PC-9 (cell line): ENCODE data around the gene DERL3. TPM values are rescaled to one million over a fixed set of nuclear protein-coding genes. Genes with fewer than 3 reads are reported as not detected.

Experiments used
- BruUV-seq: library from RNA; stranded (reverse); fragments of 400-500 nt; replicated peaks from 2 replicates; lab custom pipeline; 2021; lab: Mats Ljungman, UMichigan
- CTCF ChIA-PET: fragments of 300-600 bp; sonication (Branson Sonifier 250); formaldehyde crosslinking; loops from one replicate; lab custom pipeline; 2022; ENCODE audit warnings: antibody characterized with exemption; lab: Charles Lee
- POLR2A ChIA-PET: fragments of 300-600 bp; sonication (Branson Sonifier 250); formaldehyde crosslinking; loops from one replicate; lab custom pipeline; 2022; ENCODE audit warnings: antibody characterized with exemption; ENCODE audit not compliant: unreplicated experiment; lab: Charles Lee
- DNase-seq, 2 experiments: peaks; one replicate each; pipeline versions ENCODE4 v3.0.0 to v3.0.0-alpha.2; 2015 to 2022; ENCODE audit warnings: mixed read lengths in 1 of 2
- H2AFZ ChIP-seq: fragments of 200-600 bp; sonication (generic); 2 replicates; pipeline ENCODE4 v1.8.1; 2017; ENCODE audit warnings: antibody characterized with exemption
- H3F3A ChIP-seq: fragments of 200-600 bp; sonication (generic); 2 replicates; pipeline ENCODE4 v1.8.1; 2017; ENCODE audit warnings: antibody characterized with exemption, mild to moderate bottlenecking, low read depth; ENCODE audit not compliant: insufficient read depth
- H3K27ac ChIP-seq: fragments of 200-600 bp; sonication (generic); 2 replicates; pipeline ENCODE4 v1.6.1; 2016; ENCODE audit warnings: mixed run types
- H3K27me3 ChIP-seq: fragments of 200-600 bp; sonication (generic); 2 replicates; pipeline ENCODE4 v1.6.1; 2016; ENCODE audit warnings: low read depth, mixed run types; ENCODE audit not compliant: insufficient read depth
- H3K36me3 ChIP-seq: fragments of 200-600 bp; sonication (generic); 2 replicates; pipeline ENCODE4 v1.6.1; 2016; ENCODE audit warnings: low read depth, mixed run types
- H3K4me1 ChIP-seq: fragments of 200-600 bp; sonication (generic); replicated peaks from 2 replicates; pipeline ENCODE4 v1.6.1; 2016; ENCODE audit warnings: mixed run types; ENCODE audit not compliant: insufficient read depth
- H3K4me2 ChIP-seq: fragments of 200-600 bp; sonication (generic); 2 replicates; pipeline ENCODE4 v1.6.1; 2017; ENCODE audit warnings: mixed run types
- H3K4me3 ChIP-seq: fragments of 200-600 bp; sonication (generic); 2 replicates; pipeline ENCODE4 v1.6.1; 2016; ENCODE audit warnings: mixed run types
- H3K79me2 ChIP-seq: fragments of 200-600 bp; sonication (generic); 2 replicates; pipeline ENCODE4 v1.6.1; 2017; ENCODE audit warnings: low read depth, mixed run types
- H3K9me2 ChIP-seq: fragments of 200-600 bp; sonication (generic); 2 replicates; pipeline ENCODE4 v1.8.1; 2017; ENCODE audit warnings: mild to moderate bottlenecking; ENCODE audit not compliant: insufficient read depth
- H3K9me3 ChIP-seq: fragments of 200-600 bp; sonication (generic); 2 replicates; pipeline ENCODE4 v1.8.1; 2016; ENCODE audit warnings: low read depth; ENCODE audit not compliant: insufficient read depth
- H4K20me1 ChIP-seq: fragments of 200-600 bp; sonication (generic); 2 replicates; pipeline ENCODE4 v1.8.1; 2017; ENCODE audit not compliant: insufficient read depth
- EZH2 ChIP-seq: fragments of 200-600 bp; sonication (generic); IDR thresholded peaks from 2 replicates; pipeline ENCODE4 v1.8.0; 2017; ENCODE audit warnings: antibody characterized with exemption, low read depth
- intact Hi-C: fragments of 100-400 bp; cut with micrococcal nuclease; formaldehyde crosslinking; loops from one replicate; pipeline ENCODE4 v1.10.0; 2022; ENCODE audit not compliant: unreplicated experiment
- total RNA-seq: library from RNA; stranded (reverse); gene quantifications from 2 replicates; pipeline ENCODE4 v1.2.3, GENCODE V29; 2021
- TF ChIP-seq, protein P1 (sequence below): fragments of 200-600 bp; sonication (generic); conservative IDR thresholded peaks from 2 replicates; pipeline ENCODE4 v1.6.1; 2017; ENCODE audit warnings: mixed run types, antibody characterized with exemption, mild to moderate bottlenecking, moderate library complexity

Gene DERL3
- total RNA-seq, 1 experiment from 2014 or later: 0.41 TPM

DNA sequence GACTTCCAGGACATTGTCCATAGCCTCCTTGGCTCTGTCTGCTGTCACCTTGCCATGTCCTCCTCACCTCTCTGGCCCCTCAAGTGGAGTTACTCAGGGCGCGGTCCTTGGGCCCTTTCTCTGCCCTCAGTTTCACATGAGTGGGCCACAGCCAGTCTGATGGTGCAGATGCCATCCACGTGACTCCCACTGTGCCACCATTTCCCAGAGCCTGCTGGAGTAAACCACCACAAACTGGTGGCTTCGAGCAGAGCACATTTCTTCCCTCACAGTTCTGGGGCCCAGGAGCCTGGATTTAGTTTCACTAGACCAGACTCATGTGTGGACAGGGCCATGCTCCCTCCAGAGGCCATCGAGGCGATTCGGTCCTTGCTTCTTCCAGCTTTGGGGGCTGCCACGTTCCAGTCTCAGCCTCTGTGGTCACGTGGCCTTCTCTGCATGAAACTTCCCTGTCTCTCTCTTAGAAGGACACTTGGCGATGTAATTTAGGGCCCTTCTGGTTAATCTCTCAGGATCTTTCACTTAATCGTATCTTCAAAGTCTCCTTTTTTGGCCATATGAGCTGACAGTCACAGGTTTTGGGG lies 37.5 kb downstream of the DERL3 start:
- Histone ChIP-seq H3K9me2 (no peaks in the 10 kb centered on the region), H3K4me3 (no peak overlapping the region), H2AFZ (no peak overlapping the region), H3K4me1 (no peaks in the 10 kb centered on the region), H3K4me2 (no peak overlapping the region), H3K79me2 (no peaks in the 10 kb centered on the region), H3K9me3 (no peaks in the 10 kb centered on the region), H3F3A (no peaks in the 10 kb centered on the region), H4K20me1 (no peaks in the 10 kb centered on the region), H3K27ac (no peak overlapping the region), H3K27me3 (no peaks in the 10 kb centered on the region), H3K36me3 (0 out of 2 replicates have a peak, but pooled peaks cover 6% of the 10 kb centered on the region)
- DNase-seq: no peak
- CTCF ChIA-PET: no interaction called here
- BruUV-seq: no TSS peak
- POLR2A ChIA-PET: no interaction called here
- TF ChIP-seq, protein P1, sequence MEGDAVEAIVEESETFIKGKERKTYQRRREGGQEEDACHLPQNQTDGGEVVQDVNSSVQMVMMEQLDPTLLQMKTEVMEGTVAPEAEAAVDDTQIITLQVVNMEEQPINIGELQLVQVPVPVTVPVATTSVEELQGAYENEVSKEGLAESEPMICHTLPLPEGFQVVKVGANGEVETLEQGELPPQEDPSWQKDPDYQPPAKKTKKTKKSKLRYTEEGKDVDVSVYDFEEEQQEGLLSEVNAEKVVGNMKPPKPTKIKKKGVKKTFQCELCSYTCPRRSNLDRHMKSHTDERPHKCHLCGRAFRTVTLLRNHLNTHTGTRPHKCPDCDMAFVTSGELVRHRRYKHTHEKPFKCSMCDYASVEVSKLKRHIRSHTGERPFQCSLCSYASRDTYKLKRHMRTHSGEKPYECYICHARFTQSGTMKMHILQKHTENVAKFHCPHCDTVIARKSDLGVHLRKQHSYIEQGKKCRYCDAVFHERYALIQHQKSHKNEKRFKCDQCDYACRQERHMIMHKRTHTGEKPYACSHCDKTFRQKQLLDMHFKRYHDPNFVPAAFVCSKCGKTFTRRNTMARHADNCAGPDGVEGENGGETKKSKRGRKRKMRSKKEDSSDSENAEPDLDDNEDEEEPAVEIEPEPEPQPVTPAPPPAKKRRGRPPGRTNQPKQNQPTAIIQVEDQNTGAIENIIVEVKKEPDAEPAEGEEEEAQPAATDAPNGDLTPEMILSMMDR: no peak
- no peak for TF ChIP-seq EZH2
- intact Hi-C loops: no loop called here

DNA sequence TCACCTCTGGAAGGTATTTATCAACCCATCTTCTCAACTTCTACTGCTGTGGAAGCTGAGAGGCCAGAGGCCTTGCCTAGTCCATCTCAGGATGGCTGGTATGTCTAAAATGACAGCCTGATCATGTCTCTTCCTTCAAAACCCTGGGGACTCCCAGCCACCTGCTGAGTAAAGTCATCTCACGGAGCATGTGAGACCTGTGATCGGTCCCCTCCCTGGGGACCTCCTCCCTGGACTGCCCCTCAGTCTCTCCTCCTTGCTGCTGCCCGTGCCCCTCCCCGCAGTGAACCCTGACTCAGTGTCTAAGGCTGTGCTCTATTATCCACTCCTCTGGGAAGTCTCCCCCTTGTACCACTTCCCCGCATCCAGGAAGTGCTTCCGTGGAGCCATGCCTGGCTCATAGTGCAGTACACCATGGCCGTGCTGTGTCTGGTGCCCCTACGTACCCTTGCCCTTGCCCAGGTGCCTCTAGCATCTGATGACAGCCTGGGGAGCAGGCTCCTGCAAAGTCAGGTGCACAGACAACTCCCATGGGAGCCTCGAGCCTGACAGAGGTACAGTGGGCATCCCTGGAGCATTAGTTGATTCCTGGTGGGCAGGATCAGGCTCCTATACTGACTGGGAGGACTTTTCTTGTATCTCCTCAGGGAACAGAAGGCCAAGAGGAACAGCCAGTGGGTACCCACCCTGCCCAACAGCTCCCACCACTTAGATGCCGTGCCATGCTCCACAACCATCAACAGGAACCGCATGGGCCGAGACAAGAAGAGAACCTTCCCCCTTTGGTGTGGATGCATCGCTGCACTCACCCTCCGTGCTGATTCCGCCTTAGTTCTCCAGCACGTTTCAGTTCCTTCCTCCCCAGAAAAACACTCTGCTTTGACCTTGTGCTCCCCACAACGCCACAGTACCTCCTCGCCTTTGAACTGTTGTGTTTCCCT lies 38.2 kb downstream of the DERL3 start:
- H3K36me3 ChIP-seq: no peaks in the 10 kb centered on the region
- H3F3A ChIP-seq: no peaks in the 10 kb centered on the region
- H3K79me2 ChIP-seq: no peaks in the 10 kb centered on the region
- no peak for TF ChIP-seq EZH2
- TF ChIP-seq, protein P1: no peak
- H3K9me3 ChIP-seq: no peaks in the 10 kb centered on the region
- BruUV-seq: no TSS peak
- no peak overlapping the region for H3K4me2 ChIP-seq
- no peak for DNase-seq
- H3K27me3 ChIP-seq: no peaks in the 10 kb centered on the region
- no peak overlapping the region for H3K27ac ChIP-seq
- CTCF ChIA-PET: no interaction called here
- no peaks in the 10 kb centered on the region for H3K4me1 ChIP-seq
- no peaks in the 10 kb centered on the region for H3K9me2 ChIP-seq
- no peak overlapping the region for H3K4me3 ChIP-seq
- no peaks in the 10 kb centered on the region for H4K20me1 ChIP-seq
- intact Hi-C loops: no loop called here
- POLR2A ChIA-PET: no interaction called here
- no peak overlapping the region for H2AFZ ChIP-seq

DNA sequence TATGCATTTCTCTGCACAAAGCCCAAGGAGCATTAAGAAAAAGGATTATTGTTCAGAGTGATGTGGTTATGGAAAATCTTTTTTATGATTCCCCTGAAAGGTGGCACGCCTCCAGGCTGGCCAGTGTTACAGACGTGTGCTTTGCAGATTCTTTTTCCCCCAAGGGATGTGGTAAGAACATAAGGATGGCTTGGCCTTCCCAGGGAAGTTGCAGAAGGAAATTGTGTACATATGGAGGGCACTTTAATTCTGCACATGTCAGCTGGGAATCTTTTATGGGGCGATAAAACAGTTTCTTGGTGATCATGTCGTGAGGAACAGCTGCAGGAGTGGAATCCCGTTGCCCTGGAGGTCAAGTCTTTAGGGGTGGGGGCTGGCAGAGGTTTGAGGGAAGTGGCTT lies 42.3 kb downstream of the DERL3 start:
- Histone ChIP-seq H2AFZ (no peak overlapping the region), H3F3A (no peaks in the 10 kb centered on the region), H4K20me1 (peaks cover 13% of the 10 kb centered on the region), H3K9me3 (no peaks in the 10 kb centered on the region), H3K79me2 (peaks cover 10% of the 10 kb centered on the region), H3K36me3 (peaks cover 5% of the 10 kb centered on the region; the same call in 1 of the 2 replicates), H3K9me2 (no peaks in the 10 kb centered on the region), H3K4me1 (no peaks in the 10 kb centered on the region), H3K4me3 (no peak overlapping the region), H3K27me3 (no peaks in the 10 kb centered on the region), H3K27ac (no peak overlapping the region), H3K4me2 (no peak overlapping the region)
- DNase-seq: no peak
- intact Hi-C loops: no loop called here
- no peak for TF ChIP-seq EZH2
- TF ChIP-seq, protein P1: no peak
- CTCF ChIA-PET: no interaction called here
- BruUV-seq: no TSS peak
- POLR2A ChIA-PET: no interaction called here
